Measurements from ENCODE around the gene RGPD8. TPM values are rescaled to one million over a fixed set of nuclear protein-coding genes. Genes with fewer than 3 reads are reported as not detected.

RGPD8 gene
- total RNA-seq, 1 experiment from 2014 or later, result 13.6 TPM

DNA sequence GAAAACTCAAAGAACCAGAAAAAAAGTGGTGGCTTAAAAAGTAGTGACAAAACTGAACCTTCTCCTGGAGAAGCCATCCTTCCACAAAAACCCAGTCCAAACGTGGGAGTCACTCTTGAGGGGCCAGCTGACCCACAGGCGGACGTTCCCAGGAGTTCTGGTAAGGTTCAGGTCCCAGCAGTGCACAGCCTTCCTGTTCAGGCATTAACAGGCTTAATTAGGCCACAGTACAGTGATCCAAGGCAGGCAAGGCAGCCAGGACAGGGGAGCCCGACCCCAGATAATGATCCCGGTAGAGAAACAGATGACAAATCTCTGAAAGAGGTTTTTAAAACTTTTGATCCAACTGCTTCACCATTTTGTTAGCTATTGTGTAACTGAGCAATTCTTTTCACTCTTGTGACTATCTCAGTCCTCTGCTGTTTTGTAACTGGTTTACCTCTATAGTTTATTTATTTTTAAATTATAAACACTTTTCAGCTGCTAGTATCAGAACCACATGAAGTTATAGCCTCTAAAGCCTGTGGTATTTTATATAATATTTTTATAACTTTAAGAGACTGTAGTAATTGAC lies 101.2 kb downstream of the RGPD8 start:
- TF ChIP-seq, protein P1, sequence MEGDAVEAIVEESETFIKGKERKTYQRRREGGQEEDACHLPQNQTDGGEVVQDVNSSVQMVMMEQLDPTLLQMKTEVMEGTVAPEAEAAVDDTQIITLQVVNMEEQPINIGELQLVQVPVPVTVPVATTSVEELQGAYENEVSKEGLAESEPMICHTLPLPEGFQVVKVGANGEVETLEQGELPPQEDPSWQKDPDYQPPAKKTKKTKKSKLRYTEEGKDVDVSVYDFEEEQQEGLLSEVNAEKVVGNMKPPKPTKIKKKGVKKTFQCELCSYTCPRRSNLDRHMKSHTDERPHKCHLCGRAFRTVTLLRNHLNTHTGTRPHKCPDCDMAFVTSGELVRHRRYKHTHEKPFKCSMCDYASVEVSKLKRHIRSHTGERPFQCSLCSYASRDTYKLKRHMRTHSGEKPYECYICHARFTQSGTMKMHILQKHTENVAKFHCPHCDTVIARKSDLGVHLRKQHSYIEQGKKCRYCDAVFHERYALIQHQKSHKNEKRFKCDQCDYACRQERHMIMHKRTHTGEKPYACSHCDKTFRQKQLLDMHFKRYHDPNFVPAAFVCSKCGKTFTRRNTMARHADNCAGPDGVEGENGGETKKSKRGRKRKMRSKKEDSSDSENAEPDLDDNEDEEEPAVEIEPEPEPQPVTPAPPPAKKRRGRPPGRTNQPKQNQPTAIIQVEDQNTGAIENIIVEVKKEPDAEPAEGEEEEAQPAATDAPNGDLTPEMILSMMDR (conservative IDR thresholded peaks at IDR 0.05; ENCODE audit: low read depth, low read length), result no peak
- no peak for TF ChIP-seq EZH2 (IDR thresholded peaks at IDR 0.05; ENCODE audit: low read length, unreplicated experiment)
- TF ChIP-seq EZH2phosphoT487 (IDR thresholded peaks at IDR 0.05; ENCODE audit: borderline replicate concordance, low read length), result no peak
- H3K9ac ChIP-seq (ENCODE audit: low read length), result no peak overlapping the region
- no peaks in the 10 kb centered on the region for H3K9me3 ChIP-seq (ENCODE audit: low read length)
- no peak overlapping the region for H3K4me2 ChIP-seq (ENCODE audit: low read length)
- no peak overlapping the region for H2AFZ ChIP-seq (ENCODE audit: low read length)
- H3K27me3 ChIP-seq (ENCODE audit: low read length), result no peaks in the 10 kb centered on the region
- POLR2A ChIA-PET (ENCODE audit: unreplicated experiment), result no interaction called here
- H3K79me2 ChIP-seq (ENCODE audit: low read length), result no peaks in the 10 kb centered on the region
- DNase-seq (no peak), ATAC-seq (no peak)
- no peaks in the 10 kb centered on the region for H4K20me1 ChIP-seq (ENCODE audit: low read length)
- H3K4me3 ChIP-seq (ENCODE audit: low read length), result no peak overlapping the region
- CTCF ChIA-PET, result no interaction called here
- intact Hi-C loops (cut with micrococcal nuclease), result no loop called here
- H3K27ac ChIP-seq (ENCODE audit: low read length), result no peak overlapping the region
- H3K36me3 ChIP-seq (ENCODE audit: low read depth, low read length), result no peaks in the 10 kb centered on the region
- no TSS peak for BruUV-seq (replicated peaks)
- H3K4me1 ChIP-seq (ENCODE audit: insufficient read depth, low read length), result no peaks in the 10 kb centered on the region
- no peaks in the 10 kb centered on the region for H3K9me2 ChIP-seq (replicated peaks; ENCODE audit: low read length)
- no peaks in the 10 kb centered on the region for H3F3A ChIP-seq (ENCODE audit: low read length, unreplicated experiment)

DNA sequence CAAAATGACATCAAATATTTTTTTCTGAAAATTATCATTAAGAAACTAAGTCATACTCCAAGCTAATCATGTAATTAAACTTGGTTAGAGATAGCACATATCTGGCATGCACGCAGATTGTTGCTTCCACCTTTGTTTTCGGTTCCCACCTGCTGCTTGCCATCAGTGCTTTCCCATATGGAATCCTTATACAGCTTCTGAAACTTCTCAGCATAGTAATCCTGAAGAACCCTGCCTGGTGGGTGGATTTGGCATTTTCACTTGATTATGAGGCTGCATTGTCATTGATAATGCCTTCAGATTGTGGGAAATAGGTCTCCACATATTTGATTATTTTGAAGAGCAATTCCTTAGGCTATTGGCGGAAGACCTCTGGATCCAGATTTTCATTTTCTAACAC lies 110.5 kb downstream of the RGPD8 start:
- H3K4me2 ChIP-seq (ENCODE audit: low read length), result no peak overlapping the region
- H3K9me2 ChIP-seq (replicated peaks; ENCODE audit: low read length), result no peaks in the 10 kb centered on the region
- no TSS peak for BruUV-seq (replicated peaks)

More for the DNA sequence above, 110.5 kb downstream of the RGPD8 start:
- Histone ChIP-seq H2AFZ (ENCODE audit: low read length) (no peak overlapping the region), H3F3A (ENCODE audit: low read length, unreplicated experiment) (no peaks in the 10 kb centered on the region), H3K27ac (ENCODE audit: low read length) (no peak overlapping the region), H3K4me1 (ENCODE audit: insufficient read depth, low read length) (no peaks in the 10 kb centered on the region), H3K4me3 (ENCODE audit: low read length) (no peak overlapping the region), H3K9ac (ENCODE audit: low read length) (no peak overlapping the region), H4K20me1 (ENCODE audit: low read length) (no peaks in the 10 kb centered on the region), H3K79me2 (ENCODE audit: low read length) (no peaks in the 10 kb centered on the region), H3K36me3 (ENCODE audit: low read depth, low read length) (no peaks in the 10 kb centered on the region), H3K9me3 (ENCODE audit: low read length) (no peaks in the 10 kb centered on the region), H3K27me3 (ENCODE audit: low read length) (no peaks in the 10 kb centered on the region)
- CTCF ChIA-PET, result no interaction called here
- POLR2A ChIA-PET (ENCODE audit: unreplicated experiment), result no interaction called here
- DNase-seq (no peak), ATAC-seq (no peak)
- intact Hi-C loops (cut with micrococcal nuclease), result no loop called here
- TF ChIP-seq EZH2phosphoT487 (IDR thresholded peaks at IDR 0.05; ENCODE audit: borderline replicate concordance, low read length), result no peak
- no peak for TF ChIP-seq EZH2 (IDR thresholded peaks at IDR 0.05; ENCODE audit: low read length, unreplicated experiment)
- TF ChIP-seq, protein P1 (conservative IDR thresholded peaks at IDR 0.05; ENCODE audit: low read depth, low read length), result no peak

Data from PC-3 (cell line).